Measurements from ENCODE around the gene MBTD1. TPM values are rescaled to one million over a fixed set of nuclear protein-coding genes. Genes with fewer than 3 reads are reported as not detected.

Gene MBTD1
- total RNA-seq, 1 donor from 2014 or later = 69.8 TPM

- H3K4me3 Mint-ChIP-seq = no peak overlapping the region
- H3K27me3 Mint-ChIP-seq (ENCODE audit: insufficient read depth, low read depth) = no peaks in the 10 kb centered on the region
- H2AFZ ChIP-seq (replicated peaks) = no peak overlapping the region
- H3K4me1 Mint-ChIP-seq = no peaks in the 10 kb centered on the region
- H3K36me3 ChIP-seq = peaks cover 17% of the 10 kb centered on the region
- no peak overlapping the region for H3K4me3 ChIP-seq
- H3K9me3 Mint-ChIP-seq = no peaks in the 10 kb centered on the region
- DNase-seq (ENCODE audit: low spot score) = no peak
- H3K9me3 ChIP-seq (ENCODE audit: low read depth) = no peaks in the 10 kb centered on the region
- no peaks in the 10 kb centered on the region for H3K79me2 ChIP-seq (ENCODE audit: low read depth)
- peaks cover 23% of the 10 kb centered on the region for H3K36me3 Mint-ChIP-seq
- H3K27me3 ChIP-seq = no peaks in the 10 kb centered on the region
- TF ChIP-seq EZH2phosphoT487 (IDR thresholded peaks at IDR 0.05) (no peak), CTCF (IDR thresholded peaks at IDR 0.05) (no peak), EZH2 (IDR thresholded peaks at IDR 0.05) (no peak)
- no peak overlapping the region for H3K27ac Mint-ChIP-seq
- no peaks in the 10 kb centered on the region for H3F3A ChIP-seq (ENCODE audit: low read depth)
- no peaks in the 10 kb centered on the region for H3K4me1 ChIP-seq
- no peak overlapping the region for H3K27ac ChIP-seq
- no peak overlapping the region for H3K9ac ChIP-seq
- no peak overlapping the region for H3K4me2 ChIP-seq
- peaks cover under 1% of the 10 kb centered on the region for H4K20me1 ChIP-seq (ENCODE audit: low read depth)
These were observed 19.3 kb upstream of the MBTD1 start for GRCh38 chr17:51279183-51279582.

- Histone ChIP-seq H3K4me1 (no peaks in the 10 kb centered on the region), H3K4me3 (no peak overlapping the region), H3K79me2 (ENCODE audit: low read depth) (peaks cover 28% of the 10 kb centered on the region), H3K27ac (no peak overlapping the region), H3K4me2 (no peak overlapping the region), H2AFZ (replicated peaks) (no peak overlapping the region), H3F3A (ENCODE audit: low read depth) (no peaks in the 10 kb centered on the region), H4K20me1 (ENCODE audit: low read depth) (peaks cover 7% of the 10 kb centered on the region), H3K36me3 (peaks cover 10% of the 10 kb centered on the region), H3K9ac (no peak overlapping the region), H3K9me3 (ENCODE audit: low read depth) (no peaks in the 10 kb centered on the region), H3K27me3 (no peaks in the 10 kb centered on the region)
- no peak for DNase-seq (ENCODE audit: low spot score)
- TF ChIP-seq EZH2 (IDR thresholded peaks at IDR 0.05) = no peak
- no peak for TF ChIP-seq EZH2phosphoT487 (IDR thresholded peaks at IDR 0.05)
- no peak for TF ChIP-seq CTCF (IDR thresholded peaks at IDR 0.05)
- Mint-ChIP-seq H3K9me3 (no peaks in the 10 kb centered on the region), H3K27ac (no peak overlapping the region), H3K4me3 (no peak overlapping the region), H3K4me1 (no peaks in the 10 kb centered on the region), H3K27me3 (ENCODE audit: insufficient read depth, low read depth) (no peaks in the 10 kb centered on the region), H3K36me3 (peaks cover 30% of the 10 kb centered on the region)
These were observed 15.5 kb upstream of the MBTD1 start for GRCh38 chr17:51275381-51275780.

- Histone ChIP-seq H3K9me3 (ENCODE audit: low read depth) (no peaks in the 10 kb centered on the region), H3K79me2 (ENCODE audit: low read depth) (peaks cover 46% of the 10 kb centered on the region), H2AFZ (replicated peaks) (no peak overlapping the region), H3K9ac (no peak overlapping the region), H4K20me1 (ENCODE audit: low read depth) (peaks cover 19% of the 10 kb centered on the region), H3K36me3 (peaks cover 10% of the 10 kb centered on the region), H3K4me1 (no peaks in the 10 kb centered on the region), H3K4me3 (no peak overlapping the region), H3K4me2 (no peak overlapping the region), H3F3A (ENCODE audit: low read depth) (no peaks in the 10 kb centered on the region), H3K27me3 (no peaks in the 10 kb centered on the region), H3K27ac (no peak overlapping the region)
- DNase-seq (ENCODE audit: low spot score) = no peak
- Mint-ChIP-seq H3K4me3 (no peak overlapping the region), H3K4me1 (no peaks in the 10 kb centered on the region), H3K36me3 (peaks cover 31% of the 10 kb centered on the region), H3K9me3 (no peaks in the 10 kb centered on the region), H3K27ac (no peak overlapping the region), H3K27me3 (ENCODE audit: insufficient read depth, low read depth) (no peaks in the 10 kb centered on the region)
- no peak for TF ChIP-seq EZH2phosphoT487 (IDR thresholded peaks at IDR 0.05)
- TF ChIP-seq EZH2 (IDR thresholded peaks at IDR 0.05) = no peak
- no peak for TF ChIP-seq CTCF (IDR thresholded peaks at IDR 0.05)
These were observed 13.0 kb upstream of the MBTD1 start for GRCh38 chr17:51272812-51273211.

All from neural progenitor cell (in vitro differentiated cells).